NT2/D1 (cell line): ENCODE measurements around the gene RAI2.

Experiments
- DNase-seq: peaks from one replicate; pipeline ENCODE4 v3.0.0-alpha.2; 2011; ENCODE audit warnings: low read depth, low spot score
- H3K27me3 ChIP-seq: 2 replicates; pipeline ENCODE4 v1.6.0; 2011; ENCODE audit warnings: mild to moderate bottlenecking; ENCODE audit not compliant: insufficient read length, insufficient read depth
- H3K36me3 ChIP-seq: 2 replicates; pipeline ENCODE4 v1.6.1; 2011; ENCODE audit warnings: mild to moderate bottlenecking, low read length, mixed read lengths; ENCODE audit not compliant: insufficient read depth, insufficient read length
- H3K4me1 ChIP-seq: 2 replicates; pipeline ENCODE4 v1.5.1; 2011; ENCODE audit not compliant: insufficient read depth, insufficient read length
- H3K4me3 ChIP-seq: 2 replicates; pipeline ENCODE4 v1.5.1; 2011; ENCODE audit warnings: low read depth; ENCODE audit not compliant: insufficient read length
- H3K9ac ChIP-seq: 2 replicates; pipeline ENCODE4 v1.6.0; 2011; ENCODE audit warnings: low read depth; ENCODE audit not compliant: insufficient read length
- H3K9me3 ChIP-seq: 2 replicates; pipeline ENCODE4 v1.5.1; 2011; ENCODE audit warnings: mild to moderate bottlenecking, low read length; ENCODE audit not compliant: insufficient read depth
- SUZ12 ChIP-seq: IDR thresholded peaks from 2 replicates; pipeline ENCODE4 v1.6.1; 2011; ENCODE audit not compliant: insufficient read length, insufficient read depth; ENCODE audit errors: extremely low read depth
- YY1 ChIP-seq: IDR thresholded peaks from 2 replicates; pipeline ENCODE4 v1.6.1; 2011; ENCODE audit not compliant: insufficient read length, insufficient read depth
- ZNF274 ChIP-seq: IDR thresholded peaks from 2 replicates; pipeline ENCODE4 v1.6.1; 2011; ENCODE audit warnings: mild to moderate bottlenecking, low read depth, low read length

Gene RAI2

GRCh38 chrX:17759990-17760389 is 101.1 kb downstream of the RAI2 start:
- H3K27me3 ChIP-seq = no peaks in the 10 kb centered on the region
- H3K9ac ChIP-seq = no peak overlapping the region
- no peak overlapping the region for H3K4me3 ChIP-seq
- no peaks in the 10 kb centered on the region for H3K36me3 ChIP-seq
- TF ChIP-seq SUZ12 (no peak), ZNF274 (no peak), YY1 (no peak)
- H3K9me3 ChIP-seq = no peaks in the 10 kb centered on the region
- no peaks in the 10 kb centered on the region for H3K4me1 ChIP-seq
- DNase-seq = no peak

- H3K27me3 ChIP-seq = no peaks in the 10 kb centered on the region
- no peaks in the 10 kb centered on the region for H3K4me1 ChIP-seq
- no peaks in the 10 kb centered on the region for H3K36me3 ChIP-seq
- no peak for TF ChIP-seq ZNF274
- TF ChIP-seq YY1 = no peak
- TF ChIP-seq SUZ12 = no peak
- no peak overlapping the region for H3K9ac ChIP-seq
- DNase-seq = no peak
- H3K9me3 ChIP-seq = no peaks in the 10 kb centered on the region
- H3K4me3 ChIP-seq = no peak overlapping the region
Observed at GRCh38 chrX:17758382-17758781, 102.7 kb downstream of the RAI2 start.

DNA sequence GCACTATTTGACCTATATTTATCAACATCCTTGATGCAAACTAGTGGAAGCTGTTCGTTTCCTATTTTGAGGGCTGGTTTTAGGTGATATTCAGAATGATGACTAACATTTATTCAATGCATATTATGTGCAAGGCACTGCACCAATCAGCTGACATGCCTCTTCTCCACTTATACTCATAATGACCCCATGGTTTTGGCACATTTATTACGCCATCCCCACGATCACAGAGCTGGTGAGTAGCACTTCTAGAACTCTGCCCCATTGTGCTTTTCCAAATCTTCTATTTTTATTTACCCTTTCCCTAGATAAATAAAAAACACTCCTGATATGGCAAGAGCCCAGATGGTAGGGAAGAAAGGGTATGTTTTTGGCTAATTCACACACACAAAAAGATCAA is 110.7 kb downstream of the RAI2 start:
- H3K9me3 ChIP-seq = no peaks in the 10 kb centered on the region
- no peaks in the 10 kb centered on the region for H3K4me1 ChIP-seq
- no peak overlapping the region for H3K4me3 ChIP-seq
- TF ChIP-seq SUZ12 = no peak
- DNase-seq = no peak
- H3K27me3 ChIP-seq = no peaks in the 10 kb centered on the region
- peaks cover 3% of the 10 kb centered on the region for H3K36me3 ChIP-seq
- no peak overlapping the region for H3K9ac ChIP-seq
